HEK293 (cell line): ENCODE results near the gene ADAMTS4.

Source experiments
- CTCF ChIP-seq: fragments of 450-650 bp; formaldehyde crosslinking; IDR thresholded peaks from 2 replicates; pipeline ENCODE4 v1.5.1; 2016; ENCODE audit warnings: missing biosample characterization, missing genetic modification characterization
- ZNF335 ChIP-seq: fragments of 450-650 bp; formaldehyde crosslinking; conservative IDR thresholded peaks from 2 replicates; pipeline ENCODE4 v1.5.1; 2016; ENCODE audit warnings: missing biosample characterization, missing genetic modification characterization
- ZNF792 ChIP-seq: fragments of 450-650 bp; formaldehyde crosslinking; IDR thresholded peaks from 2 replicates; pipeline ENCODE4 v1.5.1; 2016; ENCODE audit warnings: missing biosample characterization, missing genetic modification characterization
- TF ChIP-seq, protein P1 (sequence below): fragments of 450-650 bp; formaldehyde crosslinking; IDR thresholded peaks from 2 replicates; pipeline ENCODE4 v1.5.1; 2016; ENCODE audit warnings: missing biosample characterization, missing genetic modification characterization
- TF ChIP-seq, protein P2 (sequence below): fragments of 450-650 bp; formaldehyde crosslinking; conservative IDR thresholded peaks from 2 replicates; pipeline ENCODE4 v1.5.1; 2016; ENCODE audit warnings: low read depth, missing biosample characterization, missing genetic modification characterization

- no peak for TF ChIP-seq ZNF335
- TF ChIP-seq CTCF (tag by site-specific recombination) = no peak
- TF ChIP-seq, protein P1, sequence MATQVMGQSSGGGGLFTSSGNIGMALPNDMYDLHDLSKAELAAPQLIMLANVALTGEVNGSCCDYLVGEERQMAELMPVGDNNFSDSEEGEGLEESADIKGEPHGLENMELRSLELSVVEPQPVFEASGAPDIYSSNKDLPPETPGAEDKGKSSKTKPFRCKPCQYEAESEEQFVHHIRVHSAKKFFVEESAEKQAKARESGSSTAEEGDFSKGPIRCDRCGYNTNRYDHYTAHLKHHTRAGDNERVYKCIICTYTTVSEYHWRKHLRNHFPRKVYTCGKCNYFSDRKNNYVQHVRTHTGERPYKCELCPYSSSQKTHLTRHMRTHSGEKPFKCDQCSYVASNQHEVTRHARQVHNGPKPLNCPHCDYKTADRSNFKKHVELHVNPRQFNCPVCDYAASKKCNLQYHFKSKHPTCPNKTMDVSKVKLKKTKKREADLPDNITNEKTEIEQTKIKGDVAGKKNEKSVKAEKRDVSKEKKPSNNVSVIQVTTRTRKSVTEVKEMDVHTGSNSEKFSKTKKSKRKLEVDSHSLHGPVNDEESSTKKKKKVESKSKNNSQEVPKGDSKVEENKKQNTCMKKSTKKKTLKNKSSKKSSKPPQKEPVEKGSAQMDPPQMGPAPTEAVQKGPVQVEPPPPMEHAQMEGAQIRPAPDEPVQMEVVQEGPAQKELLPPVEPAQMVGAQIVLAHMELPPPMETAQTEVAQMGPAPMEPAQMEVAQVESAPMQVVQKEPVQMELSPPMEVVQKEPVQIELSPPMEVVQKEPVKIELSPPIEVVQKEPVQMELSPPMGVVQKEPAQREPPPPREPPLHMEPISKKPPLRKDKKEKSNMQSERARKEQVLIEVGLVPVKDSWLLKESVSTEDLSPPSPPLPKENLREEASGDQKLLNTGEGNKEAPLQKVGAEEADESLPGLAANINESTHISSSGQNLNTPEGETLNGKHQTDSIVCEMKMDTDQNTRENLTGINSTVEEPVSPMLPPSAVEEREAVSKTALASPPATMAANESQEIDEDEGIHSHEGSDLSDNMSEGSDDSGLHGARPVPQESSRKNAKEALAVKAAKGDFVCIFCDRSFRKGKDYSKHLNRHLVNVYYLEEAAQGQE = no peak
- TF ChIP-seq, protein P2, sequence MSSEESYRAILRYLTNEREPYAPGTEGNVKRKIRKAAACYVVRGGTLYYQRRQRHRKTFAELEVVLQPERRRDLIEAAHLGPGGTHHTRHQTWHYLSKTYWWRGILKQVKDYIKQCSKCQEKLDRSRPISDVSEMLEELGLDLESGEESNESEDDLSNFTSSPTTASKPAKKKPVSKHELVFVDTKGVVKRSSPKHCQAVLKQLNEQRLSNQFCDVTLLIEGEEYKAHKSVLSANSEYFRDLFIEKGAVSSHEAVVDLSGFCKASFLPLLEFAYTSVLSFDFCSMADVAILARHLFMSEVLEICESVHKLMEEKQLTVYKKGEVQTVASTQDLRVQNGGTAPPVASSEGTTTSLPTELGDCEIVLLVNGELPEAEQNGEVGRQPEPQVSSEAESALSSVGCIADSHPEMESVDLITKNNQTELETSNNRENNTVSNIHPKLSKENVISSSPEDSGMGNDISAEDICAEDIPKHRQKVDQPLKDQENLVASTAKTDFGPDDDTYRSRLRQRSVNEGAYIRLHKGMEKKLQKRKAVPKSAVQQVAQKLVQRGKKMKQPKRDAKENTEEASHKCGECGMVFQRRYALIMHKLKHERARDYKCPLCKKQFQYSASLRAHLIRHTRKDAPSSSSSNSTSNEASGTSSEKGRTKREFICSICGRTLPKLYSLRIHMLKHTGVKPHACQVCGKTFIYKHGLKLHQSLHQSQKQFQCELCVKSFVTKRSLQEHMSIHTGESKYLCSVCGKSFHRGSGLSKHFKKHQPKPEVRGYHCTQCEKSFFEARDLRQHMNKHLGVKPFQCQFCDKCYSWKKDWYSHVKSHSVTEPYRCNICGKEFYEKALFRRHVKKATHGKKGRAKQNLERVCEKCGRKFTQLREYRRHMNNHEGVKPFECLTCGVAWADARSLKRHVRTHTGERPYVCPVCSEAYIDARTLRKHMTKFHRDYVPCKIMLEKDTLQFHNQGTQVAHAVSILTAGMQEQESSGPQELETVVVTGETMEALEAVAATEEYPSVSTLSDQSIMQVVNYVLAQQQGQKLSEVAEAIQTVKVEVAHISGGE (tag by site-specific recombination) = no peak
- no peak for TF ChIP-seq ZNF792 (tag by site-specific recombination)
These were observed 21.1 kb upstream of the ADAMTS4 start for GRCh38 chr1:161220002-161220401.
